HG02870 (cell line): Measurements from ENCODE around the gene SSH3.

Experiments
- ATAC-seq: cut with Tn5 transposase; IDR thresholded peaks from one replicate; pipeline ENCODE4 v1.9.1; 2021; ENCODE audit warnings: mild to moderate bottlenecking, moderate library complexity; ENCODE audit not compliant: unreplicated experiment

Gene SSH3

GRCh38 chr11:67291481-67292381, 11.6 kb upstream of the SSH3 start:
- ATAC-seq, result no peak

- no peak for ATAC-seq
Measured at GRCh38 chr11:67292671-67293070, 10.7 kb upstream of the SSH3 start.

DNA sequence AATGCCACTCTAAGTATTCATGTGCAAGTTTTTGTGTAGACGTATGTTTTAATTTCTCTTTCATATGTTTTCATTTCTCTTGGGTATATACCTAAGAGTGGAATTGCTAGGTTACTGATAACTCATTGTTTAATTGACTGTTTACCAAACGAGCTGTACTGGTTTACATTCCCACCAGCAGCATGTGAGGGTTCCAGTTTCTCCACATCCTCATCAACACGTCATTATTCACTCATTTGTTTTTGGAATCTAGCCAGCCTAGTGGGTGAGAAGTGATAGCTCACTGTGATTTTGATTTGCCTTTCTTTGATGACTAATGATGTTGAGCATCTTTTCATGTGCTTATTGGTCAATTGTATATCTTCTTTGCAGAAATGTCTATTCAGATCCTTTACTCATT, 10.2 kb upstream of the SSH3 start:
- ATAC-seq, result no peak

DNA sequence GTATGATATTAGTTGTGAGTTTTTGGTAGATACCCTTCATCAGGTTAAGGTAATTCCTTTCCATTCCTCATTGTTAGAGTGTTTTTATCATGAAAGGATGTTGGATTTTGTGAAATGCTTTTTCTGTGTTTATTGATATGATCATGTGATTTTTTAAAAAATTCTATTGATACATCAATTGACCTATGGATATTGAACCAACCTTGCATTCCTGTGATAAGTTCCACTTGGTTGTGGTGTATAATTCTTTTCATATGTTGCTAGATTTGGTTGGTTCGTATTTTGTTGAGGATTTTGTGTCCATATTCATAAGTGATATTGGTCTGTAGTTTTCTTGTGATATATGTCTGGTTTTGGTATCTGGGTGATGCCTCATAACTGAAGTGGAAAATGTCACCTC, 7.5 kb upstream of the SSH3 start:
- ATAC-seq, result no peak

DNA sequence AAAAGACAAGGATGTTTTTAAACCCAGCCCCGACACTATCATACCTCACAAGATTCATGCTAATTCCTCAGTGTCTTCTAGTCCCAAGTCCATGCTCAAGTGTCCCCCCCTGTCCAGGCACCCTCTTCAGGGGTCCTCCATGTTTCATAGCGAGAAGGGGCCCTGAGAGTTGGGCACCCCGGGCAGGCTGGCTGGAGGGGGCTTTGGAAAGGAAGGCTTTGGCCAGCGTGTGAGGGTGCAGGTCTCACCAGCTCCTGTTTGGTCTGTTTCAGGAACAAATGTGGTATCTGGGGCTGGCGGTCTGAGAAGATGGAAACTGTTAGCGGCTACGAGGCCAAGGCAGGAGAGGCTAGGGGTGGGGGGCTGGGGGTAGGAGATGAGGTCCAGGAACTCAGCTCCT, 4.5 kb upstream of the SSH3 start:
- ATAC-seq, result no peak

- no peak for ATAC-seq
Measured at GRCh38 chr11:67299471-67300191, 3.7 kb upstream of the SSH3 start.

DNA sequence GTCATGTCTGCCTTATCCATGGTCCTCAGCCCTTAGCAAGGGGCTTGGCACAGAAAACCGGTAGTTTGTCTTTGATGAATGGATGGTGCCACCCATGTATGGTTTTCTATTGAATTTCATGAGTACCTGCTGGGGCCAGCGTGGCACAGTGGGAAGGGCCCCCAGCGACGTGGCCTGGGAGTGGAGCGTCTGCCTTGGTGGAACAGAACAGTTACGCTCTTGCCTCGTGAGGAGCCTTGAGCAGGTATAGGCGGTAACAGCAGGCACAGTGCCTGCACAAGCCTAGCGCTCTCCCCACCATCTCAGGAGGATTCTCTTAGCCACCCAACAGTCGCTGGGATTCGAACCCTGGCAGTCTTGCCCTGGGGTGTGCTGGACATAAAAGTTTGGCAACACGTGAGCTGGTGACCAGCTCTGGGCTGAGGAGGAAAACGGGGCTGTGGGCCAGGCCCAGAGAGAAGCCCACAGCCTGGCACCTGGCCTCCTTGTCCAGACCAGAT, 3.0 kb upstream of the SSH3 start:
- ATAC-seq, result no peak

GRCh38 chr11:67300756-67301312, 2.5 kb upstream of the SSH3 start:
- no peak for ATAC-seq

GRCh38 chr11:67301313-67301921, 1.9 kb upstream of the SSH3 start:
- ATAC-seq, result no peak

DNA sequence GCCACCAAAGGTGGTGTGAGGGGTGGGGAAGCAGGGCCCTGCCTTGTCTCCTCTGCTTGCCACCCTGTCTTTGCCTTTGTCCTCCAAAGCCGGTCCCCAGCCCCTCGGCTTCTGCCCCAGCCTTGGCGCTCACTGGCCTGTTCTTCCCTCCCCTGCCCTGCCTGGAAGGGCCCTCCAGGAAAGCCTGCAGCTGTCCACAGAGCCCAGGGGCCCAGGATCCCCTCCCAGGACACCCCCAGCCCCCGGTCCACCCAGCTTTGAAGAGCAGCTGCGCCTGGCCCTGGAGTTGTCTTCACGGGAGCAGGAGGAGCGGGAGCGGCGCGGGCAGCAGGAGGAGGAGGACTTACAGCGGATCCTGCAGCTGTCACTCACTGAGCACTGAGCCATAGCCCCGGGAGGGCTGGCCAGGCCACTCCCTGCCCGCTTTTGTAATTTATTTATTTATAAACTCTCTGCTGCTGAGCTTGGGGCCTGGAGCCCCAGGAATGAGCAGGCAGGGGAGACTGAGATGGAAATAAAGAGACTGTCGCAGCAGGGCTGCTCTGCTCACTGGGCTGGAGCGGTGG, 1.3 kb upstream of the SSH3 start:
- ATAC-seq, result no peak

GRCh38 chr11:67302571-67303131, 679 bp upstream of the SSH3 start:
- ATAC-seq, result no peak

DNA sequence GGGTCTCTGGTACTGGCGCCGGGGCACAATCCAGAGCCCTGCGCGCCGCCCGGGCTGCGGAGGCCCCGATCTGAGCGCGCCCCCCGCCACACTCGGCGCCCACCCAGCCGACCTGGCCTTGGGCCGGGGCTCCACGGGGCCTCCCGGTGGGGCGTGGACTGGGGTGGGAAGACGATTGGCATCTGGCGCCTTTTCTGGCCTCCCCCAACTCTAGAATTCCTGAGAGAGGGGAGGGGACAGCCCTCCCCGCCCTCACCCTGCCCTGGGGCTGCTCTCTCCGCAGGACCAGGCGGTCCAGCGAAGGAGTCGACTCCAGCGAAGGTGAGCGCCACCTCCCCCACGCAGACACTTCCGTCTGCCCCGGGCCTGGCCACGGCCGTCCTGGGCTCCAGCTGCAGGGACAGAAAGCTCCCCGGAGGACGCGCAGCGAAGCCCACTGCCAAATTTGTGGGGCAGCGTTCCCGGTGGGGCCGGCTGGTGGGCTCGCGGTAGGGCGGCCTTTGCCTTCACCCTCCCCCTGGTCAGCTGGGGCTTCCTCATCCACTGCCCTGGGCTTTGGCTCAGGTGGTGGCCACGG, 593 bp downstream of the SSH3 start:
- ATAC-seq, result no peak

- no peak for ATAC-seq
Measured at GRCh38 chr11:67304511-67305113, 1.3 kb downstream of the SSH3 start.

DNA sequence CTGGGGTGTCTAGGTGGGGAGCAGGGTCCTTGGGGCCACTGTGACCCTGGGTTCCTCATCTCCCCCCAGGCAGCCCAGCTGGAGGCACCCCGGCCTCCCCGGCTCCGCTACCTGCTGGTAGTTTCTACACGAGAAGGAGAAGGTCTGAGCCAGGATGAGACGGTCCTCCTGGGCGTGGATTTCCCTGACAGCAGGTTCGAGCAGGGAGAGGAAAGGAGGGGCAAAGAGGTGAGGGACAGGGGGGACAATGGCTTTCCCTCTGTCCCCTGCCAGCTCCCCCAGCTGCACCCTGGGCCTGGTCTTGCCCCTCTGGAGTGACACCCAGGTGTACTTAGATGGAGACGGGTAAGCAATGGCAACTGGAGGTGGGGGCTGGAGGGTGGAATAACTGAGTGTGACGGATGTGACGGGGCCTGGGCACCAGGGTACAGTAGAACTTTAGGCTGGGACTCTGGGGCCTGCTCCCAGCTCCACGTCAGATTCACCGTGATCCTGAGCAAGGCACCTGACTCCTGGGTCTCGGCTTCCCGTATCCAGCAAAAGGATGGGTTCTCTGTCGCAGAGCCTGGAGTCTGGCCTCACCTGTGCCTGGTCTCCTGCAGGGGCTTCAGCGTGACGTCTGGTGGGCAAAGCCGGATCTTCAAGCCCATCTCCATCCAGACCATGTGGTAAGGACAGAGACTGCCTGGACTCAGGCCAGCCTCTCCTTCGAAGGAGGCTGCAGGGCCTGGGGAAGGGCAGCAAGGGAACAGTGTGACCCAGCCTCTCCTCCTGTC, 3.6 kb downstream of the SSH3 start:
- ATAC-seq, result no peak

DNA sequence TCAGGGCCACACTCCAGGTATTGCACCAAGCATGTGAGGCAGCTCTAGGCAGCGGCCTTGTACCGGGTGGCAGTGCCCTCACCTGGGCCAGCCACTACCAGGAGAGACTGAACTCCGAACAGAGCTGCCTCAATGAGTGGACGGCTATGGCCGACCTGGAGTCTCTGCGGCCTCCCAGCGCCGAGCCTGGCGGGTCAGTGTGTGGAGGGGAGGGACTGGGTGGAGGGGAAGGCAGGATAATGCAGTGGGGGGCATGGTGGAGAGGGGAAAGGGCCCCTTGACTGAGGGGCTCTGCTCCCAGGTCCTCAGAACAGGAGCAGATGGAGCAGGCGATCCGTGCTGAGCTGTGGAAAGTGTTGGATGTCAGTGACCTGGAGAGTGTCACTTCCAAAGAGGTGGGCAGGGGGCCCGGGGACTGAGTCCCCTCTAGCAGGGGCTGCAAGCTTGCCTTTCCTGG, 4.2 kb downstream of the SSH3 start:
- ATAC-seq, result no peak

GRCh38 chr11:67308031-67308866, 4.9 kb downstream of the SSH3 start:
- ATAC-seq, result no peak

DNA sequence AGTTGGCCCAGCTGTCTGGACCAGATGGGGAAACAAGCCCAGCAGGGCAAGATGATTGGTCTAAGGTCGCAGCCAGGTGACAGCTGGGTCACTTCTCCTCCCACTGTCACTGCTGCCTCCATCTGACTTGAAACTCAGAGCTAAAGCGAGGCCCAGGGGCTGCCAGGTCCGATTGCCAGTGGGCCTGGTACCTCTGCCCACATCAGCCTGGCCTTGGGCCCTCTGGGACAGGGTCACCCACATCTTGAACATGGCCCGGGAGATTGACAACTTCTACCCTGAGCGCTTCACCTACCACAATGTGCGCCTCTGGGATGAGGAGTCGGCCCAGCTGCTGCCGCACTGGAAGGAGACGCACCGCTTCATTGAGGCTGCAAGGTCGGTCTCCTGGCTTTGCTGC, 5.8 kb downstream of the SSH3 start:
- ATAC-seq, result no peak

DNA sequence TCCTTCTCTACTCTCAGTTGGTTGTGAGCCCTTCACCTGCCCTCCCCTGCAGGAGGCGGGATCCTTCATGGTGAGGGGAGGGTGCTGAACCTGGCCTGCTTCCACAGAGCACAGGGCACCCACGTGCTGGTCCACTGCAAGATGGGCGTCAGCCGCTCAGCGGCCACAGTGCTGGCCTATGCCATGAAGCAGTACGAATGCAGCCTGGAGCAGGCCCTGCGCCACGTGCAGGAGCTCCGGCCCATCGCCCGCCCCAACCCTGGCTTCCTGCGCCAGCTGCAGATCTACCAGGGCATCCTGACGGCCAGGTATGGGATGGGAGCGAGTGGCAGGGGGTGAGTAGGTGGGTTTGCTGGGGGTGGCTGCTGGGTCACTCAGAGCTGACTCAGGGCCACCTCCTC, 6.3 kb downstream of the SSH3 start:
- ATAC-seq, result no peak
